HG03045 (cell line): ENCODE measurements around the gene CAPS.

Experiments used
- ATAC-seq: cut with Tn5 transposase; IDR thresholded peaks from one replicate; pipeline ENCODE4 v1.9.1; 2021; ENCODE audit warnings: mild to moderate bottlenecking, moderate library complexity; ENCODE audit not compliant: unreplicated experiment

The CAPS gene

DNA sequence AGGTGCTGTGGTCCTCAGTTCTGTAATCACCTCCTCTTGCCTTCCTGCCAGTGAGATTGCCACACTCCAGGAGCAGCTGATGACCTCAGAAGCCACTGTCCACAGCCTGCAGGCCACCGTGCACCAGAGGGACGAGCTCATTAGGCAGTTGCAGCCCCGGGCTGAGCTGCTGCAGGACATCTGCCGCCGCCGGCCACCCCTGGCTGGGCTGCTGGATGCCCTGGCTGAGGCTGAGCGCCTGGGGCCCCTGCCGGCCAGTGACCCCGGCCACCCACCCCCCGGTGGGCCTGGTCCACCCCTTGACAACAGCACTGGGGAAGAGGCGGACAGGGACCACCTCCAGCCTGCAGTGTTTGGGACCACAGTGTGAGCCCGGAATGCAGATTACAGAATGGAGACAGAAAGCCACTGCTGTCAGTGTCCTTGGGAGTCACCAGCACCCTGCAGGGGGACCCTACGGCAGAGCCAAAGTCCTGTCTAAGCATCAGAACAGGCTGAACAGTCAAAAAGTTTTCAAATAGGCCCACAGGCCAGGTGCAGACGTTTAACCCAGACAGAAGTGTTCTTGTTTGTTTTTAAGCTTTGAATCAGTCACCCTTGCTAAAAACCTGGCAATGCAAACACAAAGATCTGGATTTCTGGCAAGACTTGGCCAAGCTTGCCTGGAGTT is 5.1 kb upstream of the CAPS start:
- no peak for ATAC-seq

DNA sequence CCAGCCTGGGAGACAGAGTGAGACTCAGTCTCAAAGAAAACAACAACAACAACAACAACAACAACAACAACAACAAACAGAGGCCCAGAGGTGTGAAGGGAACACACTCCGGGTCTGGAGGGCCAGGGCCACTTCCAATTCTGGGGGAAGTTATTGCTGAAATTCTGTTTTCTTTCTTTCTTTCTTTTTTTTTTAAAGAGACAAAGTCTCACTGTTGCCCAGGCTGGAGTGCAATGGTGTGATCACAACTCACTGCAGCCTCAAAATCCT is 3.5 kb upstream of the CAPS start:
- ATAC-seq: no peak

DNA sequence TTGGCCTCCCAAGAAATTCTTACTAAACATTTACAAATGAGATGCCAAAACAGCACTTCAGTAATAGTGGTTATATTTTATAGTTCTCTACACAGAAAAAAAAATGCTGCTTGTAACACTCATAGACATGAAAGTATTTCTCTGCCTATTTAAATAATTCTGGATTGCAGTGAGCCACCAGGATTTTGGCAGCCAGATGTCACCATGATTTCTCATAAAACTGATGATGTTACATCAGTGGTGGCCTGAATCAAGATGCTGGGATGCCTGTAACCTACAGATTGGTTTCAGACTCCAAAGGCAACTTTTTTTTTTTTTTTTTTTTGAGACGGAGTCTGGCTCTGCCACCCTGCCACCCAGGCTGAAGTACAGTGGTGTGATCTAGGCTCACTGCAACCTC is 2.7 kb upstream of the CAPS start:
- ATAC-seq: no peak

DNA sequence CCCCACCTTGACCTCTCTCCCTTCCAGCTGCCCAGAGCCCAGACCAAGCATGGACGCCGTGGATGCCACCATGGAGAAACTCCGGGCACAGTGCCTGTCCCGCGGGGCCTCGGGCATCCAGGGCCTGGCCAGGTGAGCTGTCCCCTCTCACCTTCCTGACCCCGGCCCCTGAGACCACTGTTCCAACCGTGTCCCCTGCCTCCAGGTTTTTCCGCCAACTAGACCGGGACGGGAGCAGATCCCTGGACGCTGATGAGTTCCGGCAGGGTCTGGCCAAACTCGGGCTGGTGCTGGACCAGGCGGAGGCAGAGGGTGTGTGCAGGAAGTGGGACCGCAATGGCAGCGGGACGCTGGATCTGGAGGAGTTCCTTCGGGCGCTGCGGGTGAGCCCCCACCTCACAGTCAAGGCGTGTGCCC is 312 bp downstream of the CAPS start:
- no peak for ATAC-seq

DNA sequence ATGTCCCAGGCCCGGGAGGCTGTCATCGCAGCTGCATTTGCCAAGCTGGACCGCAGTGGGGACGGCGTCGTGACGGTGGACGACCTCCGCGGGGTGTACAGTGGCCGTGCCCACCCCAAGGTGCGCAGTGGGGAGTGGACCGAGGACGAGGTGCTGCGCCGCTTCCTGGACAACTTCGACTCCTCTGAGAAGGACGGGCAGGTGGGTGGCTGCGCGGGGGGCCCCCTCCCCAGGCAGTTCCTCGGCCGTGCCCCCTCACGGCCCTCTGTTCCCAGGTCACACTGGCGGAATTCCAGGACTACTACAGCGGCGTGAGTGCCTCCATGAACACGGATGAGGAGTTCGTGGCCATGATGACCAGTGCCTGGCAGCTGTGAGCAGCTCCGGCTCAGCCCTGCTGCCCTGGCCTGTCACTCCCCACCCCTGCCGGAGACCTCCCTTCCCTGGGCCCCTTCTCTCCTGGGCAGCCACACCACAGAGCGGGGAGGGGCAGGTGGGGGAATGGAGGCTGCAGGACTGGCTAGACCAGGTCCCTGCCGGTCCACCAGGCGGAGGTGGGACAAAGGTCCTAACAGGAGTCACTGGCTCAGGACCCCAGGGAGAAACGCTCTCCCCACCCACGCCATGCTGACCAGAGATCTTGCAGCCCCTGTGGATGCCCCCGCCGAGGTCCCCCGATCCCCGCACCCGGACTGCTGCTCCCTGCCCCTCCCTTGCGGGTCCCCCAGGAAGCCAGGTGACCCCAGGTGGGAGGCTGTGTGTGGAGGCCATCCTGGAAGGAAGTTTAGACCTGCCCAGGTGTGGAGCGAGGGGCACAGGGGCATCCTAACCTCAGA is 1.1 kb downstream of the CAPS start:
- no peak for ATAC-seq

DNA sequence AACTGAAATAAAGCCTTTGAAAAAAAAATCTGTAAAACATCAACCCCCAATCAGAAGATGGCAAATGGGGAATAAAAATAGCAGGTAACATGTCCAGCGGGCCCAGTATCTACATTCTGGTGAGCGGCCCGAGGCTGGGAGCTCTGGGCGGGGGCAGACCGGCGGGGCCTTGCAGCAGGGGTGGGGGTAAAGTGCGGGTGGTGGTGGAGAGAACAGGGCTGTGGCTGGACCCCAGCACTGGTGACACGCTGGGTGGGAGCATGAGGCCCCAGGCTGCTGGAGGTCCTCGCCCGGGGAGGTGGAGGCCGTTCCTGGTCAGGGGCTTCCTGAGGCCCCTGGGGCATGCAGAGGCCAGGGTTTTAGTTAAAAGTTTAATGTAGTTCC is 1.7 kb downstream of the CAPS start:
- ATAC-seq: no peak

DNA sequence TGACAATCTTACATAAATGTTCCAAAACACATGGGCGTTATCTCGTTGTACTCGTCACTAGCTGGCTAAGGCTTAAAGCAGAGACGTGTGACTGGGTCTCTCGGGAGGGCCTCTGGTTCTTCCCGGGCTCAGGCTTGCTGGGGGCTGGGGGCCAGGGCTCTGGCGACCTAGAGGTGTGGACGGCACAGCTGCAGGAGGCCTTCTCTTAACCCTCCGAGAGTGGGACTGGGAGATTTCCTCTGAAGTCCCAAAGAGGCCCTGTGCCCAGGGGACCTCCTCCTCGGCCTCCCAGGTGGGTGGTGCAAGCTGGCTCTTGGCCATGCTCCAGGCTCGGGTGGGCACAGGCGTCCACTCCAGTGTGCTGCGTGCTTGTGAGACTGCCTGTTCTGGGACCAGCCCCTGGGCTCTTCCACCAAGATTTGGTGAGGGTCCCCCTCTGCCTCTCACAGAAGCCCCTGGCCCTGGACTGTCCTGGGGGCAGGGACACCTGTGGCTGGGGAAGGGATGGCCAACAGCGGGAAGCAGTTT is 2.2 kb downstream of the CAPS start:
- no peak for ATAC-seq

DNA sequence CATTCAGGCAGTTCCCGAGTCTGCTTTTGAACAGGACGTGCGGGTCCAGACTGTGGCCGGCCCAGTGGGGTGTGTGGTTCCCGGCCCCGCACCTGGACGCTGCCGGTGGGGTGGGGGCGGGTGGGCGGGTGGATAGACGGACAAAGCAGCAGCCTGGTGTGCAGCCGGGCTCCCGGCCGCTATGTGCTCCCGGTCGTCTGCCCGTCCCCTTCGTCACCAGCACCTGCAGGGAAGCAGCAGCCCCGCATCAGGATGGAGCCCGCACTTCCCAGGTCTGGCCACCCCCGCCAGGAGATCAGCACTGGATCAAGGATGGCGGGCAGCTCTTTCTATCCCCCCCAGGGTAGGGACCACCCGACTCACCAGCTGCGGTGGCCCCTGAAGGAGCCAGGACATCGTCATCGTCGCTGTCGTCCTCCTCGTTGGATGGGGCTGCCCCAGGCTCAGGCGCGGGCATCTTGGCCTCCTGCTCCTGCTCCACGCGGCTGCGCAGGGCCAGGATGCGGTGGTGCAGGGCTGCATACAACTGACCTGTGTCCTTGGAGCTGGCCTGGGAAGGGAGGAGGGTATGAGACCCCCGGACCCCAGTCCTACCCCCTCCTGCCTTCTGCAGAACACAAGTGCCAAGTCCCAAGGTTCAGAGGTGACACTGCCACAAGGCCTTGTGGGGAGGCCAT is 3.5 kb downstream of the CAPS start:
- ATAC-seq: no peak

DNA sequence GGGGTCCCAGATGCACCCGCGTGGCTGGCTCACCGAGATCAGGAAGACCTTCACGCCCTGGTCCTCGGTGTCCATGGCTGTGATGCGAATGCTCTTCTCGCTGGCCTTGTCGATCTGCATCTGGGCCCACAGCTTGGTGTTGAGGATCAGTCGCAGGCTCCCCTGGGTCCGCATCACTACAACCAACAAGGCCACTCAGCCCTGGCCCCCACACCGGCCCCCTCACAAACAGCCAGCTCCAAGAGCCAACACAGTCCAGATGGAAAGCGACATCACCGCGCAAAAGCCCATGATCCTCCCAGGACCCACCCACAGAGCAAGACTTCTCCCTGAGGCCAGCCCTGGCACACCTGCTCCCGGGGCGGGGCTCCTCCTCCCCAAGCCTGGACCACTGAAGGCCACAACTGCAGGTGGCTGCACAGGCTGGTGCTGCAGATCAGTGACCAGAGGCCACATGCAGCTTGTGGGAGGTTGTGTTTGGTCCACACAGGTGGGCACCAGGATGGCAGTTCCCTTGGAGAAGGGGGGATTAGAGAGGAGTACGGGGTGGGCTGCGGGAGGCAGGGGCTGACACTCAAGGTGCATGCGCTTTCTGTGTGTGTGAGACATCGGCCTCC is 4.5 kb downstream of the CAPS start:
- ATAC-seq: no peak

DNA sequence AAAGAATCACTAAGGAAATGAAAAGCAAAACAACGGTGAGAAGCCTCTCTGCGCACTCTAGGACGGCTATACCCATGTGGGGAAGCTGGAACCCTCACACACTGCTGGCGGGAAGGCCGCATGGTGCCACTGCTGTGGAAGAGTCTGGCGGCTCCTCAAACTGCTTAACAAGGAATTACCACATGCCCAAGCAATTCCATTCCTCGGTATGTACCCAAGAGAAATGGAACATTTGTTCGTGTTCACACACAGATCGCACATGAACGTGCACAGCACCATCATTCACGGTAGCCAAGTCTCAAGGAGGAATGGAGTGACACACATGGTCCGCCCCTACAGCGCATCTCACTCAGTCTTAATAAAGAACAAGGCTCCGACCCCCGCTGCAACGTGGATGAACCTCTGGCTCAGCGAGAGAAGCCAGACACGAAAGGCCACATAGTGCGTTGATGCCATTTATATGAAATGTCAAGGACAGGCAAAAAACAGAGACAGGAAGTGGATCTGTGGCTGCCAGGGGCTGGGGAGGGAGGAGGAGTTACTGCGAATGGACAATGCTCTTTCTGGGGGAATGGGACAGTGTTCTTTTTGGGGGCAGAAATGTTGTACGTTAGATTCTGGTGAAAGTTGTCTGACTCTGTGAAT is 7.6 kb downstream of the CAPS start:
- no peak for ATAC-seq

DNA sequence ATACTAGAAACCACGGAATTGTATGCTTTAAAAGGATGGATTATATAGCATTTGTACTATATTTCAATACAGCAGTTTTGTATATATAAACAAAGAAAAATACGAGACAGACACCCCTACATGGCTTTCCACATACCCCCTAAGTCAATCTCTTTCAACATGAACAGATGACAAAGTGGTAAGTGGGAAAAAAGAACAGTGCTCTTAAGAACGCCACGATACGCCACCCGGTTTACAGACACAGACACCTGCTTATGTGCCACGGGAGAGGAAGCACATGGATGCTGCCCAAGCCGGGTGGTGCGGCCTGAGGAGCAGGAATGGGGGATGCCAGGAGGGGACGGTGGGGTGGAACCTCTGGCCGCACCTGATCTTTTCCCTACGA is 8.1 kb downstream of the CAPS start:
- no peak for ATAC-seq

DNA sequence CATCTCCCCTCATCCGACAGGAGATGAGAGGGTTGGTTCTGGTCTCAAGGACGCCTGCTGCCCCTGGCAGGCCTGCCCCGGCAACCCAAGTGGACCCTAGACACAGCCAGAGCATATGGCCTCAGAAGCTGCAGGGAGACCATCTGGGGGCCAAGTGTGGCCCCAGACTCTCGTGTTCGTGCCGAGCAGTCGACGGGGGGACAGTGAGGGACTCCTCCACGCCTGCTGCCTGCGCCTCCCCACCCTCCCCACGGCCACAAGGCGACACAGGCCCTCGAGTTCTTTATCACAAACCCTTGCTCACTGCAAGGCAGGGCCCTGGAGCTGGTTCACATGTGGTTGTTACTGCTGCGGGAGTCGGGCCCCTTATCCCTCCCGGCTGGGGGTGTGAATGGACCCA is 9.3 kb downstream of the CAPS start:
- no peak for ATAC-seq

DNA sequence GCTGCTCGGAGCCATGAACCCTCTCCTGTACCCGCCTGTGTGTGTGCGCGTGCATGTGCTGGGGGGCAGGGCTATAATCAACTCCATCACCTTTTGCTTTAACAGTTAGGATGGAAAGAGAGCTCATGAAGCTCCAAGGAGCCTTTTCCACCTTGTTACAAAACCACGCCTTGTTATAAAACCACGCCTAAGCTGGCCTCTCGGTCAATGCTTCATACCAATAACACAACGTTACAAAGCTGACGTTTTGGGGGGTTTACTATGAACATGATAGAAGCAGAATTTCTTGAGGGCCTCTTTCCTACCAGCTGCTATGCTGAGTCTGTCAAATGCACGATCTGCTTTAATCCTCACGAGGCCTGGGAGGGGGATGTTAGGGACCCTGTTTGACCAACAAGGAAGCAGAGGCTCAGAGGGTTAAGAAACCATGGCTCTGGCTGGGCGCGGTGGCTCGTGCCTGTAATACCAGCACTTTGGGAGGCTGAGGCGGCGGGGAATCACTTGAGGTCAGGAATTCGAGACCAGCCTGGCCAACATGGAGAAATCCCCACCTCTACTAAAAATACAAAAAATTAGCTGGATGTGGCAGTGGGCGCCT is 11.9 kb downstream of the CAPS start:
- ATAC-seq: no peak

DNA sequence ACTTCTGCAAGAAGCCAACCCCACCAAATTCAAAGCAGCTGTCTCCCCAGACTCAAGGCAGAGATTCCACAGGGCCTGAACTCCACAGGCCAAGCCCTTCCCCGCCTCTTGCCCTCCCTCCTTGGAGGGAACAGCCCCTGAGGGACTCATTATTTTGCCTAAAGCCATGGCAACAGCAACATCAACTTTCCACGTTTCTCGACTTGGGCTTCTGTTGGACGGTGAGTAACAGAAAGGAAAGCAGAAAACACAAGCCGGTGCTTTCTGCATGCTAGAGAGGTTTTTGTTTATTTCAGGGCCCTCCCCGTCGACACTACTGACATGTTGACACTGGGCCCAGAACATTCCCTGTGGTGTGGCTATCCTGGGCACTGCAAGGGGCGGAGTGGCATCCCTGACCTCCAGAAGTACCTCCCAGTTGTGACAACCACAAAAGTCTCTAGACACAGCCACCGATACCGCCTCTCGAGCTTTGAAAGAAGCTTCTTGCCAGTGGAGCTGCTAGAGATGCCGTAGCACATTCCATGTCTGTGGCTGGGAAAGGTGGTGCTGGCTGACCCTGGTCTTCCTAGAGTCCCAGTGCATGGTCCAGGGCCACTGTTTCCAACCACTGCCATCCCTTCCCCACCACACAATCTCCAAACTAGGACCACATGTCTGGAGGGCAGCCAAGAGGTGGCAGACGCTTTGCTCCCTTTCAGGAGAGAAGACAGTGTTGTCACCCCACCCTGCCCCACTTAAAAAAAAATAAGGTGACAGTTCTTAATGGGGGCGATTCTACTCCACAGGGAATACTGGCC is 12.8 kb downstream of the CAPS start:
- ATAC-seq: no peak

DNA sequence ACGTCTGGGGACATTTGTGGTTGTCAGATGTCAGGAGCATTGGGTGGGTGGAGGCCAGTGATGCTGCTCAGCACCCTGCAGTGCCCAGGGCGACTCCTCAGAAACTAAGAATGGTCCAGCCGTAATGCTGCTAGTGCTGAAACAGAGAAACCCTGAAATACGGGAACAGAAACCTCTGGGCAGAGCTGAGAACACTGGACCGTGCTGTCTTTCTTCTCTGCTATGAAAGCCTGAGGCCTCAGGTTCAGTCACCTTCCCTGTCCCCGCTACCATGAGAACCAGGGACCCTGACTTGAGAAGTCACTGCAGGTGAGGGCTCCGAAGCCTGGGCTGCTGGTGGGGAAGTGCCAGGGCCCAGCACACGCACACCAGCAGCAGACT is 13.4 kb downstream of the CAPS start:
- no peak for ATAC-seq

DNA sequence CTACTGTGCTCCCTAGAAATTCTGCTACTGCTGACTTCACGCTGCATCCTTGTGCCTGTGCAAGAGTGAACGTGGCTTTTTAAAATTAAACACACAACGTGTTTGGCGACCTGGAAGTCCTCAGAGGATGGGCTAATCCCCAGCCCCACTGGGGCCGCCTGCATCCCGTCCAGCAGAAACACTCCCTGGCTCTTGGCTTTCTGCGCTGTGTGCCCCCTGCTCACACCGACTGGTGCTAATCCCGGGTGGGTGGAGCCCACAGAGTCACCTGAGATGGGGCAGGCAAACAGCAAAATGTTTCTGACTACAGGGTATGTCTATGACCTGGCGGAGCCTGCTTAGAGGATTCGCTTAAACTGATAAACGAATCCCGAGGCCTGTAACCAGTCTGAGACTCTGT is 15.1 kb downstream of the CAPS start:
- ATAC-seq: no peak

DNA sequence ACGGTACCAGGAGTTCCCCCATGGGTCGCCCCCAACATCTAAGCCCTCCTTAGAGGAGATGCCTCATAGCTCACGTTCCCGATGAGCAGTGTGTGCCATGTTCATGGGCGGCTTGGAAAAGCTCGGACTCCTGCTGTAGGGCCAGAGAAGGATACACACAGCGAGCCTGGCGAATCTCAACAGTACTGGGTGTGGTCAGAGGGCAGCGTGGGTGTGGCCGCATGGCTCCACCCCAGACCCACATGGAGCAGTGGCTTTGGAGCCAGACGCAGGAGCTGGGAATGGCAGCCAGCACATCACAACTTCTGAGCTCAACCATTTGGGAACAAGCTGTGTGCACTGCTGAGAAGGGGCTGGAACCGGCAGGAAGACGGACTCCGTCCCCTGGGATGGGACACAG is 15.6 kb downstream of the CAPS start:
- no peak for ATAC-seq

DNA sequence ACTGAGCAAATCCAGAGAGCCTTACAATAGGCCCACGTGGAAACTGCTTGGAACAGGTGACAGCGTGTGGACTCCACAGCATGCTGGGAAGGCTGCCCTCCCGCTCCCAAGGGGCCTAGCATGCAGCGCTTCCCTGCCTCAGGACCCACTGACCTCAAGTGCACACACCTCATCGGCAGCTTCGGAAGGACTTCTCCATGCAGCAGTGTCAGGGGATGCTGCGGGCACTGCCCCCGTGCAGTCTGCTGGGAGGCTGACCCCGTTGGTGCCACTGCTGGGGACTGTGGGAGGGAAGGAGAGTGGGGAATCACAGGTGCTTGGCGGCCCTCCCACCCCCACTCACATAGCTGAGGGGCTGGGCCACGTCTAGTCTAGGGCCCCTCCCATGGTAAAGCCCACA is 17.2 kb downstream of the CAPS start:
- ATAC-seq: no peak

DNA sequence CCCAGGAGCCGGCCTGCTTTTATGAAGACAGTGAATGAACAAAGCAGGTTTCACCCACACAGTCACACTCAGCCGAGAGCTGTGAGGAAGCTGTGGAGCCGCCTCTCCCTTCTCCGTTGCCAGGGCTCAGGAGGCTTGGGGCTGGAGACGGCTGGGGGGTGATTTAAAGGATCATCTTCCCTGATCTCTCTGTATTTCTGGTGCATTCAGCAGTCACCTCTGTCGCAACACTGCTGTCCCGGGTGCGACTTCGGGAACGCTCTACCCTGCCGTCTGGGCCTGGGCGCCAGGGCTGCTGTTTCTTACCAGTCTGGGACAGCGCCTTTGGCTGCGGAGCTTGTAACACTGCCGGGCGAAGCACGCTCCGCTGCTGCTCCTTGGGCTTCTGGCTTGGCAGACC is 18.1 kb downstream of the CAPS start:
- ATAC-seq: no peak

DNA sequence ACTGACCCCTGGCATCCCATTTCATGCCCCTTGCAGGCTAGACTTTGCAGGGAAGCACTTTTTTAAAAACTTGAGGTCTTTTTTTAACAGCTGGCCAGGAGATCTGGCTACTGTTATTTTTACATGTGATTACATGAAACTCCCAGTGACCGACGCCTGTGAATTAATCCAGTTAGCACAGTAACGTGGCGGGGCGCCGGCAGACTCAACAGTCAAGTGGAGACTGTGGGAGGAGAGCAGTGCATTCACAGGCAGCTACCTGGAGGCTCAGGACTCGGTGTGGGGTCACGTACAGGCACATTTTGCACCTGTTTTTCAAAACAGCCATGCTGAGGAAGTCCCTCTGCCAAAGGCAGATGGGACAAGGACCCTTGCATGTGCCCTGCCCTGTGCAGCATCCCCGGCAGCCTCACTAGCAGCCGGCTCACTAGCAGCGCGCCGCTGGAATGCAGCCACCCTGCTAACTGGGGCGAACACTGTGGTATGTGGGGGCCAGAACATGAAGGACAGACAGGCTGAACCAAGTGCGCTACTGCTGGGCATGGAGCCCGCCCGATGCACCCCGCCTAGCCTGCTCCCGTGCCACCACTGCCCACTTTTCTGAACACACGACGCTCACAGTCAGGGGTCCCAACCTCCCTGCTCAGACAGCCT is 18.7 kb downstream of the CAPS start:
- no peak for ATAC-seq
